ENCODE results near the gene QRICH1.

DNA sequence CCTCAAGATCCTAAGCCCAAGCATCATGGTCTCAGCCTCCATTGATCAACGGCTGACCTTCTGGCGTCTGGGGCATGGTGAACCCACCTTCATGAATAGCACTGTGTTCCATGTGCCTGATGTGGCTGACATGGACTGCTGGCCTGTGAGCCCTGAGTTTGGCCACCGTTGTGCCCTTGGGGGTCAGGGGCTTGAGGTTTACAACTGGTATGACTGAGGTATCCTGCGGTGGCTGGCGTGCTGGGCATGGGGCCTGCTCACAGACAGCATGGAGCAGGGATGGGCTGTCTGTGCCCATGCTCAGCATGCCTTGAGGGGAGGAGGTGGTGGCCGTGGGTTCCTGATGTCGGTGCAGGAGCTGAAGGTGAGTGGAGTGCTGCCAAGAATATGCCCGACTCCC is 78.8 kb downstream of the QRICH1 start:
- no peak for TF ChIP-seq CTCF (IDR thresholded peaks at IDR 0.05; ENCODE audit: low read depth, low read length, poor library complexity, severe bottlenecking)
- TF ChIP-seq EZH2phosphoT487 (IDR thresholded peaks at IDR 0.05; ENCODE audit: borderline replicate concordance, low read length) = no peak

Data from DOHH2 (cell line).